ENCODE results near the gene ADCY2. TPM values are rescaled to one million over a fixed set of nuclear protein-coding genes. Genes with fewer than 3 reads are reported as not detected.

ADCY2 gene
- total and polyA plus RNA-seq, 2 of the 13 experiments (the other 11 are each of a cell fraction or from before 2014, with no cell fraction given), result not detected

DNA sequence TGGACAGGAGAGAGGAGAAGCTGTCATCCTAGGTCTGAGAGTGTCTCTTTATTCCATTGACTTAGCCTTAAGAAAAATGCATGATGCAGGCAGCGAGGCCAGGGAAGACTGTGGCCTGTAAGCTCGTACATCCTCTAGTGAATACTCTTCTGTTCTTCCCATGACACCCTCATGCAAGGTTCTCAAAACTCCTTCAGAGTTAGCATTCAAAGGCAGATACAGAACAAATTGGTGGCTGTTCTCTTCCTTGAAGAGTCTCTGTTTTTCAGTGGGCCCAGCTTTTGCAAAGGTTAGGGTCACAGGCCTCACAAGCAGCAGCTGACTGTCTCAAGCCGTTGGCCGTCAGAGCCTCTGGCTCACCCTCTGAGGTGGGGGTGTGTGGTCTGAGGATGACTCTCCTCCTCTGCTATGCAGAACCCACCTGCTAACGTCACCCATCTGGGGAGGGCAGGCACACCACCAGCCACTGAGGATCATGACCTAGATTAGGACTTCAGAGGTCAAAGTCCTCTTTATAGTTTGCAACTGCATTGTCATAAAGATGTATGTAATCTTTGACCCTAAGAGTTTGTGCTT is 15.1 kb downstream of the ADCY2 start (continued):
- TF ChIP-seq, protein P1, sequence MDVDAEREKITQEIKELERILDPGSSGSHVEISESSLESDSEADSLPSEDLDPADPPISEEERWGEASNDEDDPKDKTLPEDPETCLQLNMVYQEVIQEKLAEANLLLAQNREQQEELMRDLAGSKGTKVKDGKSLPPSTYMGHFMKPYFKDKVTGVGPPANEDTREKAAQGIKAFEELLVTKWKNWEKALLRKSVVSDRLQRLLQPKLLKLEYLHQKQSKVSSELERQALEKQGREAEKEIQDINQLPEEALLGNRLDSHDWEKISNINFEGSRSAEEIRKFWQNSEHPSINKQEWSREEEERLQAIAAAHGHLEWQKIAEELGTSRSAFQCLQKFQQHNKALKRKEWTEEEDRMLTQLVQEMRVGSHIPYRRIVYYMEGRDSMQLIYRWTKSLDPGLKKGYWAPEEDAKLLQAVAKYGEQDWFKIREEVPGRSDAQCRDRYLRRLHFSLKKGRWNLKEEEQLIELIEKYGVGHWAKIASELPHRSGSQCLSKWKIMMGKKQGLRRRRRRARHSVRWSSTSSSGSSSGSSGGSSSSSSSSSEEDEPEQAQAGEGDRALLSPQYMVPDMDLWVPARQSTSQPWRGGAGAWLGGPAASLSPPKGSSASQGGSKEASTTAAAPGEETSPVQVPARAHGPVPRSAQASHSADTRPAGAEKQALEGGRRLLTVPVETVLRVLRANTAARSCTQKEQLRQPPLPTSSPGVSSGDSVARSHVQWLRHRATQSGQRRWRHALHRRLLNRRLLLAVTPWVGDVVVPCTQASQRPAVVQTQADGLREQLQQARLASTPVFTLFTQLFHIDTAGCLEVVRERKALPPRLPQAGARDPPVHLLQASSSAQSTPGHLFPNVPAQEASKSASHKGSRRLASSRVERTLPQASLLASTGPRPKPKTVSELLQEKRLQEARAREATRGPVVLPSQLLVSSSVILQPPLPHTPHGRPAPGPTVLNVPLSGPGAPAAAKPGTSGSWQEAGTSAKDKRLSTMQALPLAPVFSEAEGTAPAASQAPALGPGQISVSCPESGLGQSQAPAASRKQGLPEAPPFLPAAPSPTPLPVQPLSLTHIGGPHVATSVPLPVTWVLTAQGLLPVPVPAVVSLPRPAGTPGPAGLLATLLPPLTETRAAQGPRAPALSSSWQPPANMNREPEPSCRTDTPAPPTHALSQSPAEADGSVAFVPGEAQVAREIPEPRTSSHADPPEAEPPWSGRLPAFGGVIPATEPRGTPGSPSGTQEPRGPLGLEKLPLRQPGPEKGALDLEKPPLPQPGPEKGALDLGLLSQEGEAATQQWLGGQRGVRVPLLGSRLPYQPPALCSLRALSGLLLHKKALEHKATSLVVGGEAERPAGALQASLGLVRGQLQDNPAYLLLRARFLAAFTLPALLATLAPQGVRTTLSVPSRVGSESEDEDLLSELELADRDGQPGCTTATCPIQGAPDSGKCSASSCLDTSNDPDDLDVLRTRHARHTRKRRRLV (CRISPR knock-in tag; IDR thresholded peaks at IDR 0.05), result no peak

- ATAC-seq, result no peak
- intact Hi-C loops (cut with micrococcal nuclease; ENCODE audit: unreplicated experiment) (no loop called here), in situ Hi-C loops (cut with HindIII; ENCODE audit: extremely low pct_ligation_motif_present, low pct_unique_long_range_greater_than_20kb) (no loop called here)
- ChIA-PET CTCF (ENCODE audit: low intra/inter-chr PET ratio, low total read pairs) (no interaction called here), POLR2A (no interaction called here)
- no TSS peak for BruUV-seq (replicated peaks)
- no peak overlapping the region for H3K9ac ChIP-seq (ENCODE audit: insufficient read depth, low read depth, low read length)
- no peaks in the 10 kb centered on the region for H3K79me2 ChIP-seq (ENCODE audit: insufficient read depth, low read length)
- no peak overlapping the region for H3K4me3 ChIP-seq (replicated peaks in 1 of 3; ENCODE audit: insufficient read depth in 1 of 3, low read depth in 2 of 3, low read length in 3 of 3)
- no peak overlapping the region for H2AFZ ChIP-seq (ENCODE audit: low read length)
- no peak for FAIRE-seq
- no peaks in the 10 kb centered on the region for H4K20me1 ChIP-seq (ENCODE audit: insufficient read depth, low read length)
- H3K9me3 ChIP-seq (ENCODE audit: low read length), result no peaks in the 10 kb centered on the region
- 67% methylated on average over 10 of the region's 10 CpGs for WGBS (ENCODE audit: low lambda C conversion rate)
- no peak for TF ChIP-seq CEBPB (IDR thresholded peaks at IDR 0.05; ENCODE audit: borderline replicate concordance, low read depth, low read length)
- no peak for TF ChIP-seq IKZF4 (CRISPR knock-in tag; IDR thresholded peaks at IDR 0.05; ENCODE audit: borderline replicate concordance, low read depth, not compliant biosample characterization)
- TF ChIP-seq, protein P2, sequence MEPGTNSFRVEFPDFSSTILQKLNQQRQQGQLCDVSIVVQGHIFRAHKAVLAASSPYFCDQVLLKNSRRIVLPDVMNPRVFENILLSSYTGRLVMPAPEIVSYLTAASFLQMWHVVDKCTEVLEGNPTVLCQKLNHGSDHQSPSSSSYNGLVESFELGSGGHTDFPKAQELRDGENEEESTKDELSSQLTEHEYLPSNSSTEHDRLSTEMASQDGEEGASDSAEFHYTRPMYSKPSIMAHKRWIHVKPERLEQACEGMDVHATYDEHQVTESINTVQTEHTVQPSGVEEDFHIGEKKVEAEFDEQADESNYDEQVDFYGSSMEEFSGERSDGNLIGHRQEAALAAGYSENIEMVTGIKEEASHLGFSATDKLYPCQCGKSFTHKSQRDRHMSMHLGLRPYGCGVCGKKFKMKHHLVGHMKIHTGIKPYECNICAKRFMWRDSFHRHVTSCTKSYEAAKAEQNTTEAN (CRISPR knock-in tag; conservative IDR thresholded peaks at IDR 0.05), result no peak
- H3K4me1 ChIP-seq (ENCODE audit: insufficient read depth, low read length), result no peaks in the 10 kb centered on the region
- H3K27me3 ChIP-seq (ENCODE audit: control insufficient read depth in 1 of 2, insufficient read depth in 2 of 2, low read length in 2 of 2), result no peaks in the 10 kb centered on the region; a peak in 1 of 5 replicates
- no peaks in the 10 kb centered on the region for H3K36me3 ChIP-seq (replicated peaks in 1 of 2; ENCODE audit: control insufficient read depth in 1 of 2, insufficient read depth in 2 of 2, low read length in 2 of 2)
- DNase-seq (ENCODE audit: low spot score), result no peak
- no peak overlapping the region for H3K4me2 ChIP-seq (ENCODE audit: low read depth, low read length)
- no peak overlapping the region for H3K27ac ChIP-seq (ENCODE audit: extremely low read length, insufficient read depth, low read length)
These were observed 16.5 kb downstream of the ADCY2 start for GRCh38 chr5:7412409-7412808.
